Tibial nerve (tissue), 4 donors: Measurements from ENCODE around the gene AKIP1.

ENCODE experiments used
- CTCF ChIP-seq, 5 experiments: fragments of 200-600 bp in 3 of 5; fragments of 450-650 bp in 2 of 5; sonication (generic) in 3 of 5; IDR thresholded peaks; one replicate each; pipeline ENCODE4 v1.5.1; 2016 to 2019; ENCODE audit warnings: antibody characterized with exemption in 5 of 5, mild to moderate bottlenecking in 3 of 5, moderate library complexity in 2 of 5
- EP300 ChIP-seq, 2 donors: sonication (generic); formaldehyde crosslinking; IDR thresholded peaks; one replicate each; pipeline ENCODE4 v1.6.1; 2017; ENCODE audit warnings: antibody characterized with exemption in 2 of 2, mild to moderate bottlenecking in 1 of 2
- POLR2A ChIP-seq, 2 donors: fragments of 450-650 bp; IDR thresholded peaks; one replicate each; pipeline ENCODE4 v1.6.1; 2017; ENCODE audit warnings: antibody characterized with exemption in 2 of 2, mild to moderate bottlenecking in 2 of 2, moderate library complexity in 2 of 2

GRCh38 chr11:8926236-8926635 is 15.2 kb downstream of the AKIP1 start:
- no peak for TF ChIP-seq CTCF (IDR thresholded peaks at IDR 0.05)
- no peak for TF ChIP-seq POLR2A (IDR thresholded peaks at IDR 0.05)
- no peak for TF ChIP-seq EP300 (IDR thresholded peaks at IDR 0.05)
